UCSD-AML1 (cell line): ENCODE measurements around the gene PTPRD.
"Not testable (repeated sequence)": the region's sequence is repeated elsewhere in the genome, so short reads cannot be mapped to it uniquely, and the experiment has no call there.

ENCODE experiments used
- DNase-seq: peaks from one replicate; lab custom pipeline; 2025; ENCODE audit not compliant: unreplicated experiment; lab: John Stamatoyannopoulos, UW

PTPRD gene

DNA sequence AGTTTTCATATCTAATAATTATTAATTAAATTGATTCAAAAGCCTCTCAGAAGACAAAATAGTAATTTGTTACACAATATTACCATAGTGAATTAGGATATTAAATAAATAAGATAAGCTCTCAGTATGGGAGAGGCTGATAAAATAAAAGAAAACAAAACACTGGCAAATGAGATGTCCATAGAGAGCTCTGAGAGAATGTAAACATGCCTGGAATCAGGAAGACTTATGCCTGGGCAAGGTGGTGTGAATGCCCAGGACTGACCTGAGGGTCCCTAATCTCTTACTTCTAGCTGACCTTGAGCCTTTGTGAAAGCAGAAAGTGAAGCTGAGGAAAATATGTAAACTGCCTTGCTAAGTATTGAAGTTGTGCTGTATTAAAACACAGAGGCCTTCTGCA lies 616.5 kb downstream of the PTPRD start:
- DNase-seq = peak; percentile 5

DNA sequence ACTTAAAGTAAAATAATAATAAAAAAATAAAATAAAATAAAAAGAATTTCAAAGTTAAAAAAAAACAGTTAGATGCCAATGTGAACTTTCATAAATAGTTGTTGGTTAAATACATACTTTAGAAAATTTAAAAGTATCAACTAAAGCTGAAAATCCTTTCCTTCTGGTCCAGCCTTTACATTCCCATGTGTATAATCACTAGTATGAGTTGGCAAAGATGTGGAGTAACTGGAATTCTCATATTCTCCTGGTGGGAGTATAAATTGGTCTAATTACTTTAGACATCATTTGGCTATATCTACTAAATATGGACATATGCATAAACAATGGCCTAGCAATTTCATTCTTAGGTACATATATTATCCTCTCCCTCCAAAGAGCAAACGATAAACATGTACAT lies 619.9 kb downstream of the PTPRD start:
- no peak for DNase-seq

DNA sequence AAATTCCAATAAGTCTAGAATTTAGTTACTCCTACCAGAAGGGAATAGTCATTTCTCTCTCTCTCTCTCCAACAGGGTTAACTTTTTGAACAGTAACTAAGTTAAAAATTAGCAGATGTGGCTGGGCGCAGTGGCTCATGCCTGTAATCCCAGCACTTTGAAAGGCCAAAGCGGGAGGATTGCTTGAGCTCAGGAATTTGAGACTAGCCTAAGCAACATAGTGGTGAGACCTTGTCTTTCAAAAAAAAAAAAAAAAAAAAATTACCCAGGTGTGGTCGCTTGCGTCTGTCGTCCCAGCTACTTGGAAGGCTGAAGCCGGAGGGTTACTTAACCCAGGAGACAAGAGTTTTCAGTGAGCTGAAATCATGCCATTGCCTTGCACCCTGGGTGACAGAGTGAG lies 639.7 kb downstream of the PTPRD start:
- no peak for DNase-seq

DNA sequence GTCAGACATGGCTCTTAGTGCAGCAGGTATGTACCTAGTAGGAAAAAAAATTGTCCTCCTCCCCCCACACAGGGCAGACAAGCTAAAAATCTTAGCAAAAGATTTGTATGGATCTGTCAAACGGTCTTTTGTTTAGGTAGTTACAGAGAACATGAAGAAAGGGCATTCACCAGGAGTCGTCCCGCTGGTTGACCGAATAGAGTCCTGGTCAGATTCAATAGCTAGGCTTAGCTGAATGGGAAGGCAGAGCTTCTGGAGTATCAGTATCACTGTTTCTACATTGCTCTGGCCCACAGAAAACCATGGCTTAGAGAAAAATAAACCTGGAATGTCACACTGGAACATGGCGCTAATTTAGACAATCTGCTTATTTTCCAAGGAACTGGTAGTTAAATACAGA lies 642.3 kb downstream of the PTPRD start:
- DNase-seq = no peak

DNA sequence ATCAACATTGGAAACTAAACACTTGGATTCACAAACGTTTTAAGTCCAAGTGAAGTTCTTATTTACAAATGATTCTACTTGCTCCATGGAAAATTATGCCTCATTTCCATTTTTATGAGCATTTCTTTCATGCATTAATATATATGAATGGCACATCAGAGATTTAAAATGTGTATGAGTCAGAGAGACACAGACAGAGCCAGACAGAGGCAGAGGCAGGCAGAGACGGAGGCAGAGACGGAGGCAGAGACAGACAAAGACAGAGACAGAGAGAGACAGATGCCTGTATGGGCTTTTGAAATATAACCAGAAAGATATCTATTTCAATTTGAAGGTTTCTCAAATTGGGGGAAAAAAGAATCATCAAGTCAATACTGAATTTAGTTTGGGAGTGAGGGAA lies 649.0 kb downstream of the PTPRD start:
- DNase-seq = no peak

DNA sequence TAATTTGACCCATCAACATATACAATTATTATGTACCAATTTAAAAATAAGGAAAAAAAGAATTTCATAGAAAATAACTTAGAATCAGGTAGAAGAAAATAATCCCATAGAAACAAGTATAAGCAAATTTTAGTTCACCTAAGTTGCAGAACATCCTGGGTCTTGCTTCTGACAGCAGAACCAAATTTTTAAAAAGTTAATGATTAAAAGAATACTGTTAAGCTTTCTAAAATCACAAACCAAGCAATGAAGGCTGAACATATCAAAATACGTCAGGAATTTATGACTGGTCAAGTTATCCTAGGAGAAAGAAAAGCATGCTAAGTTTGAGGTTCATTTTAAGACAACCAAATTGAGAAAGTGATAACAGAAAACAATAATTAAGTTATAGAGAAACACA lies 650.9 kb downstream of the PTPRD start:
- DNase-seq = no peak

DNA sequence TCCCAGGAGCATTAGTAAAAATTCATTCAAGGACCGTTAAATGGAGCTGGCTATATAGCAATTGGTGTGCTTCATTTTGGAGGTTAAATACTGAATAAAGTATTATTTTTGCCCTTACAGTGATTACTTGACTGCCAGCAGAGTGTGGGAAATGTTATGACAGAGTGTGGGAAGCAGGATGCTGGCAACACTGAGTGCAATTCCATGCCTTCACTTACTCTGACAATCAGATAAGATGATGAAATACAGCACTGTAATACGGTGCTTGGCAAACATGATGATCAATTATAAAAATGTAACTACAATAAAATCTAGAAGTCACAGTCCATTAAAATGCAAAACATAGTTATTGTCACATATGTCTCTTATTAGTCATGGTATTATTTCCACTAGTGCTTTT lies 651.3 kb downstream of the PTPRD start:
- DNase-seq = no peak

DNA sequence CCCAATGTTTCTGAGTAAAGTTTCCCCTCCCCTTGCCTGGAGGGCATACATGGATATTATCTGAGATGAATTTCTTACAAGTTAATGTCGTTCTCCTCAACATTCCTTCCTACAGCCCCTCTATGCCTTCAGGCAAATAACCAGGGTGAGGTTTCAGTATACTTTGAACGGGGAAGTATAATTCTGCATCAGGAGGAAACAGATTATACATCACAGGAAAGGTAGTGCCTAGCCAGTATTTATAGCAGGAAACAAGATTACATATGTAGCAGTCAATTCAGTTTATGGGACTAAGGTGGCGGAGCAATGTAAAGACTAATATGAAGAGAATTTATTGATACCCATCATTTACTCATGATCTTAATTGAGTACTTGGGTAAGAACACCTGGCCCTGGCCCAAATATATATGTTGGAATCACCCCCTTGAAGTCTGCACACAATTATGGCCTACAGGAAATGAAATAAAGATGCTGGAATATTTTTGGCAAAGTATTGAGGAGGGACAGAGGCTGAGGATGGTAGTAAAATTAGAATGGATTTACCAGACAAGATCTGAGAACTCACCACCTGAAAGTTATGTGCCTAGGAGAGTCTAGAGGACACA lies 661.1 kb downstream of the PTPRD start:
- DNase-seq = no peak

DNA sequence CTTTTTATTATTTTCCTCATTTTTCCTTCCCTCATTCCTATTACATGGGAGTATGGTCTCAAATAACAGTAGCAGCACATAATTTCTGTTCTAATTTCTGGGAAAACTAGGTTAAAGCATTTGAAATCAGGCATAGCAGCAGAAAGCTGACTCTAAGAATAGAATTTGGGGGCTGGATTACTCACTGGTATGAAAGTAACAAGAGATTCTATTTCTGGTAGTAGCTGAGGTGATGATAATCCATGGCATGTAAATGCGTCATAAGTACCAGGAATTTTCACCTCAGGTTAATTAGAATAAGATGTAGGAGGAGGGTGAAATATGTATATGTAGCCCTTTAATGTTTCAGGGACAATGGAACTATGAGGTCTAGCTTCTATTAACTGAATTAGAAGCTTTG lies 662.0 kb downstream of the PTPRD start:
- no peak for DNase-seq

DNA sequence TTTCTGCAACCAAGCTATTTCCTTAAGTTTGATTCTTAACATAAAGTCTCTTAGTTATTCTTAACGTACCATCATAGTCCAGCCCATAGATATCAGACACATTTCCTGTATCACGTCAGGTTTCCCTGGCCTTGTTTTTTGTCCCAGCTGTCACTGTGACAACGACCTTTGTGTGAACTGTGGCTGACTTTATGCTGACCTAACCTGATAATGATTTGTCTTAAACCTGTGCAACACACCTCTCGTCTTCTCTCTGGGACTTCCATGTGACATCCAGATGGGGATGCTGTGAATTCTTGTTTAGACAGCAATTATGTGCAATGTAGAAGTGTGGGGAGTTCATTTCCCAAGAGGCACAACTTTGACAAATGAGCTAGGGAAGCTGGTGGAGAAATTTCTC lies 662.8 kb downstream of the PTPRD start:
- peak; percentile 6 for DNase-seq

DNA sequence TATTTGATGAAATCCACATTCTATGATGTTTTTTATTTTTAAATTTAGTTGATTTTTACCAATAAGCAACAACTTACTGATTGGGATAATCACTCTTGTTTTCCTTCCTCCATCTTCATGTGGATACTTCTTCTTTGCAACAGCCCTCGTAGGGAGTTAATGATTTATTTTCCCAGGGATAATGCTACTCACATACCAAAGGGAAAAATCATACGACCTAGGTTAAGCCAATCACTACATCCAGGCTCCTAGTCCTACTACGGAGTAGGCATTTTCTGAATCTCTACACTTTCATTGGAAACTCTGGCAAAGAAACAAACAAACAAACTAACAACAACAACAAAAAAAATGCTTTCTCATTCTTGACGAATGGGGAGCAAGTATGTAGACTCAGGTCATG lies 663.4 kb downstream of the PTPRD start:
- no peak for DNase-seq

DNA sequence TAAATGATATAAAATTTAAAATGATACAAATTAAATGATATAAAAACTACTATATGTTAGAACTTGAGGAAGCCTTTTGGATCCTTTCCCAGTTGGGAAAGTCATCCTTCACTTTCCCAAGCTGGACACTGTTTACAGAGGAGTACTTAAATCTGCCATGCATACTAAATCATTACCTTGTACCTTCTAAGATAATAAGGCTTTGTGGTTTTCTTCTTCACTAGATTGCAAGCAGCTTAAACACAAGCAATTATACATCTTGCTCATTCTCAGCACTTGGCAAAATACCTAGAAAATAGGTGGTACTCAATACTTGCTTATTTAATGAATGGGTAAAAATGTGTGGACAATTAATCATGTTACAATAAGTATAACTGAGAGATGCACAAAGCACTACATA lies 666.8 kb downstream of the PTPRD start:
- DNase-seq = no peak

DNA sequence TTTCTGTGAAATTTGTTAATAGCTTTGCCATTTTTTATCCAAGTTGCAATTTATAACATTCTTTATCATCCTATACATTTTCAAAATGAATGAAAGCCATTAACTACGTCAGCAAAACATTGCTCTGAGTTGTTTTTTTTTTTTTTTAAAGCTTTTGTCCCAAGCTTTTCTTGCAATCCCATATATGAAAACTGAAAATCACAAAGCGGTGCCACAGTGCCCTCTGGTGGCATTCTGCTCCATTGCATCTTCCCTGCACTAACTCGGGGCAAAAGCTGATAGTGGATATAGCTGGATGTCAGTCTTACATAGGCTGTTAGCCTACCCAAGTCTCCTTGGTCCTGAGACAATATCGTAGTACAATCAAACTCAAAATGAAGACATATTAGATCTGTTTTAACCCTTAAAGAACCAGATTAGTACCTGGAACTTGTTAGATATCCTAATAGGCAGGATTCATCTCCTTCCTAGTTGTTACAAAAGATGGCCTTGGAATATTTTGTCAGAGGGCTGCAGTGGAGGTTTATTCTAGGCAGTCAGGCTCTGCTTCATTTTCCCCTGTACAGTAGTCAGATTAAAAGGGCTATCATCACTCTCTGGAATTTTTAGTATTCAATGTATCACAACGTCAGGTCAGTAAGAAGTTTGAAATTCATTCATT lies 669.9 kb downstream of the PTPRD start:
- peak; percentile 79 for DNase-seq

DNA sequence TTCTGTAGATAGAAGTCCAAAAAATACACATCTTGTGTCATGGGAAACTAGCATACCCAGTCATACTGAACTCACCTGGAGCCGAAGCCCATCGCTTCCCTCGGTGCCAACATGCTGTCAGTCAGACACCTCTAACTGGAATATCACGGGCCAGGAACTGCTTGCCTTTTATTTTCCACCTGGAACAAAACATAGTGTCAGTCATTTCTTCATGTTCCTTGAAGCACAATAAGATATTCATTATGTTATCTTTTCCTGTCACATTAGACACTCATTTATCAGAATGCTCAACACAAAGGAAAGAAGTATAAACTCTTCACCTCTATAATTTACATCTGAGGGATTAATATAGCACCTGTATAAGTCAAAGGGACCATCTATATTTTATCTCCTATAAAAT lies 674.4 kb downstream of the PTPRD start:
- no peak for DNase-seq

DNA sequence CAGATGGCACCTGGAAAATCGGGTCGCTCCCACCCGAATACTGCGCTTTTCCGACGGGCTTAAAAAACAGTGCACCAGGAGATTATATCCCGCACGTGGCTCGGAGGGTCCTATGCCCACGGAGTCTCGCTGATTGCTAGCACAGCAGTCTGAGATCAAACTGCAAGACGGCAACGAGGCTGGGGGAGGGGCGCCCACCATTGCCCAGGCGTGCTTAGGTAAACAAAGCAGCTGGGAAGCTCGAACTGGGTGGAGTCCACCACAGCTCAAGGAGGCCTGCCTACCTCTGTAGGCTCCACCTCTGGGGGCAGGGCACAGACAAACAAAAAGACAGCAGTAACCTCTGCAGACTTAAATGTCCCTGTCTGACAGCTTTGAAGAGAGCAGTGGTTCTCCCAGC lies 681.3 kb downstream of the PTPRD start:
- DNase-seq = not testable (repeated sequence)

DNA sequence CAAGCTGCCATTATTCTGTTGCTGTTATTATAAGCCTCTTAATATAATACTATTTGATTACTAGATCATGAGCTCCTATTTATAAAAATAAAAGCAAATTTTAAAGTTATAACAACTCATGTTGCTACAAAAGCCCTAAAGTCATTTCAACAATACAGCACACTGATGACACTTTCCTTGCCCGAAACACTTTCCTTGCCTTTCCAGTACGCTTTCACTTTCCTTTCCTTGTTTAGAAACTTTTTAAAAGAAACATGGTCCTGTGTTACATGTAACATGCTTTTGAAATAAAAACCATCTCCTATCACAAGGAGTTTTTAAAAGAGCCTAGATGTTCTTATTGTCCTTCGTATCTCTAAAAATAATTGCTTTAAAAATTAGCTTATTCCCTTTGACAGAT lies 688.4 kb downstream of the PTPRD start:
- no peak for DNase-seq

DNA sequence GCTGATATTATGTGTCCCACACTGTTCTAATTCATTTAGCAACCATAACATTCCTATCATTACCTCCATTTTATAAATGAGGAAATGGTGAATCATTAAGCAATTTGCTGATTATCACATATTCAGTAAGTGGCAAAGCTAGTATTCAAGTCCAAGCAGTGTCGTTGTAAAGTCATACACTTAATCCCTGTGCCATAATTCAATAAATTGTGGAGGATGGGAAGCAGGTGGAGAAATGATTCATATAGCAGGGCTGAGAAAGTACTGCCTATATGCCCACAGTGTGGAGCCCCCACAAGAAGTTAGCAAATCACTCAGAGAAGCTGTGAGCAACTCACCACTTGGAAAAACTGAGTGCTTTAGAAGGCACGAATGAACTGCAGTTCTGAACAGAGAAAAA lies 691.0 kb downstream of the PTPRD start:
- DNase-seq = no peak

DNA sequence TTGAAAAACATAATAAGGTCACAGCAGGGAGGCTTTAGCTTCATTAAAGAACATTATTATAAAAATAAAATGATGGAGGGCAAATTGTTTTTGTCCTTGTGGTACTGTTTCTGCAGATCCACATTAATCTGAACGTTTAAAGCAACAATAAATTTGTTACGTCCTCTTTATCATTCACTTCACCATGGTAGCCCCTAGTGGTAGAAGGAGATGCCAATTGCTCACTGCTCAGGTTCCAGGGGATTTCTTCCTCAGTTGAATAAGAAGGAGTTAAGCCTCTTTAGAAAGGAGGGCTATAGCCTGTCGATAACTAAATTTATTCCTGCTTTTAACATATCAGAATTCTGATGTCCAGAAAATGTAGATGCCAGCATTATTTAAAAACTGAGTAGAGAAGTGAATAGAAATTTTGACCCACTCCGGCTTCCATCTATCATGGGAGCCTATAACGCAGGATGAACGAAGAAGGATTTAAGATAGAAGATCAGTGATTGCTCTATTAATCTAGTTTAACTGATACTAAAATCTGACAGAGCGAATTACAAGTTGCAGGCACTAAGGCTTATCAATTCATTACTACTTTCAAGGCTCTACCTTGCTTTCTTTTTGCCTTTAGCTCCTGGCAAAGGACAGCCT lies 692.3 kb downstream of the PTPRD start:
- DNase-seq = no peak

DNA sequence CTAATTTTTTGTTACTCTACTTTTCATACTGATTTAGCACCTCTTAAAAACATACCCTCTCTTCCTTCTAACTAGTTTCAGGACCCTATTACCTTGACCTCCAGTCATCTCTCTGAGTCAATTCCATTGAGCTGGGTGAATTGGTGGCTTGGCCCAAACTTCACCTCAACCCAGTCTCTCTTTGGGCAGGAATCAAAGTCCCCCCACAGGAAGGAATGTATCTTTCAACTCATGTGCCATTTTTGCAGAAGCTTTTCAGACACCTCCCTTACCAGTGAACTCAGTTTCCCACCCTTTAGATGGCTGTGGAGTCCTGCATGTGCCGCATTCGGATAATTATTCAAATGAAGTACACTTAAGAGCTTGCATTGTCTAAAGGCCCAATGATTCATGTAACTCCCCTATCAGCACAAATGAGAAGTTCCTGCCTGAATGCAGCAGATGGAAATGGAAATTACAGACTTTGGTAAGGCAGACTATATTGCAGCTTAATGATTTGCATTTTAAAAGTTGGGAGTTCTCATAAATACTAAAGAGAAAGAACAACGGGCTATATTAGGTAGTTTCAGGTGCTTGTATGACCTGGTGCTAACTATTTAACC lies 693.5 kb downstream of the PTPRD start:
- no peak for DNase-seq

DNA sequence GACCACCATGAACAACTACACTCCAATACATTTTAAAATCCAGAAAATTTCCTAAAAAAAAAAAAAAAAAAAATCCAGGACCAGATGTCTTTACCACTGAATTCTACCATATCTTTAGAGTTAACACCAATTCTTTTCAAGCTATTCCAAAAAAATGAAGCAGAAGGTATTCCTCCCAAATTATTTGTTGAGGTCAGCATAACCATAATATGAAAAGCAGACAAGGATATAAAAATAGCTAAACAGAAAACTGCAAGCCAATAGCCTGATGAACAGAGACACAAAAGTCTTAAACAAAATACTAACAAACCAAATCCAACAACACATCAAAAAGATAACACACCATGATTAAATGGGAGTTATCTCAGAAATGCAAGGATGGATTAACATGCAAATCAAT lies 695.4 kb downstream of the PTPRD start:
- DNase-seq = no peak

DNA sequence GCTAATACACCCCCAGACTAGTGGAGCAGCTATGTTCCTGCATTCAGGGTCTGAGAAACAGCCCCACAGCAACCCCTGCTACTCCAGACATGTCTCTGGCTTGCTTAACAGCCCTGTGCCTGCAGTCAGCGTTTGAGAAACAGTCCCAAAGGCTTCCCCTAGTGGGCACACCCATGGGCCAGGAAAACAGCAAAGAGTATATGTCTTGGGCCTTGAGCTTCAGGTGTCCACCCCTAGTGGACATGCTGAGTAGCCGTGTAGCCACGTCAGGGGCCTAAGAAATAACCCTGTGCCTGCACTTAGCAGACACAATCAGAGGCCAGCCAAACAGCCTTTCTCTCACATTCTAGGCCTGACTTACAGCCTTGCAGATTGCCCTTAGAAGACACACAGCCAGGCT lies 698.6 kb downstream of the PTPRD start:
- peak; percentile 7 for DNase-seq

DNA sequence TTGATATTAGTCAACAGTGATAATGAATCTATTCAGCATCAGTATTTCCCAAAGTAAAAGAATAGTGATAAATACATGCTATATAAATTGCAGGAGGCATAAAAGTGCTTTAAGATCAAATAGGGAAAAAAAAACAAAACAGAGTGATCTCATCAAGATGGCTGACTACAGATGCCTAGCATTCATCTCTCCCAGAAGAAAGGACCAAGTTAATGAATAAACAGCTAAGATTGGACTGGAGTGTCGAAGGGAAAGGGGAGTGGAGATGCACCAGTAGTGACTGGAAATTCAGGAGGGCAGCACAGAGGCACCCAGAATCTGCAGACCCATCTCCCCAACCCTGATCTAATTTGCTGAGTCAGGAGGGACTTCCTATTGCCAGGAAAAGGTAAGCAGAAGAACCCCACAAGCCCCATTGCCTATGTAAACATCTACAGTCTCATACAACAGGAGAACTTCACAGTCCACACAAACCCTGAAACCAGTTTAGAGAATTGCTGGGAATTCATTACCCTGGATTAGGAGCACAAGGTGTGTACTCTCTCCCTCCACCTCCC lies 699.4 kb downstream of the PTPRD start:
- DNase-seq = no peak
